Left ventricle myocardium inferior (tissue), 1 donor: ENCODE measurements around the gene CALR3. TPM values are rescaled to one million over a fixed set of nuclear protein-coding genes. Genes with fewer than 3 reads are reported as not detected.
"Not testable (repeated sequence)": the region's sequence is repeated elsewhere in the genome, so short reads cannot be mapped to it uniquely, and the experiment has no call there.

ENCODE experiments used
- DNase-seq: peaks from one replicate; pipeline ENCODE4 v3.0.0-alpha.2; 2020
- H3K27ac ChIP-seq: fragments of 200-600 bp; replicated peaks from 2 replicates; pipeline ENCODE4 v1.8.0; 2021
- H3K27me3 ChIP-seq: fragments of 200-600 bp; 2 replicates; pipeline ENCODE4 v1.8.0; 2021; ENCODE audit warnings: low read depth
- H3K36me3 ChIP-seq: fragments of 200-600 bp; 2 replicates; pipeline ENCODE4 v1.8.0; 2021
- H3K4me1 ChIP-seq: fragments of 200-600 bp; 2 replicates; pipeline ENCODE4 v1.8.0; 2021
- H3K4me3 ChIP-seq: fragments of 200-600 bp; 2 replicates; pipeline ENCODE4 v1.8.0; 2021; ENCODE audit warnings: mild to moderate bottlenecking, moderate library complexity
- H3K9me3 ChIP-seq: fragments of 200-600 bp; replicated peaks from 2 replicates; pipeline ENCODE4 v1.8.0; 2021
- CTCF ChIP-seq: fragments of 200-600 bp; IDR thresholded peaks from 2 replicates; pipeline ENCODE4 v1.8.0; 2021; ENCODE audit warnings: antibody characterized with exemption, mild to moderate bottlenecking, borderline replicate concordance
- intact Hi-C: fragments of 100-400 bp; cut with micrococcal nuclease; formaldehyde crosslinking; loops from one replicate; pipeline ENCODE4 v1.11.0; 2022
- total RNA-seq: library from RNA; stranded (reverse); fragmentation: NEBNext Ultra II Directional; extraction: Animal tissue kit (Norgen Biotek cat#: 25700); gene quantifications from one replicate; pipeline ENCODE4 v1.2.1, GENCODE V29; 2021
- donor health status: DM: no; HTN: yes; CAD: no; lungs with severe emphysema.

Gene CALR3
- total RNA-seq, 1 donor from 2014 or later: not detected

GRCh38 chr19:16473875-16474392 lies 22.0 kb downstream of the CALR3 start:
- intact Hi-C loops: no loop called here
- TF ChIP-seq CTCF: no peak

GRCh38 chr19:16472992-16473391 lies 23.0 kb downstream of the CALR3 start:
- H3K4me1 ChIP-seq: peaks cover 42% of the 10 kb centered on the region
- H3K4me3 ChIP-seq: no peak overlapping the region
- no peak for DNase-seq
- peaks cover 5% of the 10 kb centered on the region for H3K36me3 ChIP-seq
- H3K27ac ChIP-seq: peak overlapping the region; percentile 95
- intact Hi-C loops: no loop called here
- no peaks in the 10 kb centered on the region for H3K27me3 ChIP-seq
- TF ChIP-seq CTCF: no peak
- peaks cover 8% of the 10 kb centered on the region for H3K9me3 ChIP-seq

More at GRCh38 chr19:16473875-16474392, 22.0 kb downstream of the CALR3 start:
- Histone ChIP-seq H3K9me3 (peaks cover 8% of the 10 kb centered on the region), H3K4me1 (peaks cover 33% of the 10 kb centered on the region), H3K27me3 (no peaks in the 10 kb centered on the region), H3K4me3 (no peak overlapping the region), H3K36me3 (peaks cover 3% of the 10 kb centered on the region), H3K27ac (peak overlapping the region; percentile 16)
- DNase-seq: no peak

DNA sequence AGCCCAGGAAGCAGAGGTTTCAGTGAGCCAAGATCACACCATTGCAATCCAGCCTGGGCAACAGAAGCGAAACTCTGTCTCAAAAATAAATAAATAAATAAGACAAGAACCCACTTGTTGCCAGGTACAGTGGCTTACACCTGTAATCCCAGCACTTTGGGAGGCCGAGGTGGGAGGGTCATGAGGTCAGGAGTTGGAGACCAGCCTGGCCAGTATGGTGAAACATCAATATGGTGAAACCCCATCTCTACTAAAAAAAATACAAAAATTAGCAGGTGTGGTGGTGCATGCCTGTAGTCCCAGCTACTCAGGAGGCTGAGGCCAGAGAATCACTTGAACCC lies 23.4 kb downstream of the CALR3 start:
- H3K9me3 ChIP-seq, H3K36me3 ChIP-seq, intact Hi-C loops, H3K27me3 ChIP-seq, DNase-seq: not testable (repeated sequence)
- H3K4me1 ChIP-seq: peaks cover 47% of the 10 kb centered on the region
- peak overlapping the region; percentile 95 for H3K27ac ChIP-seq
- H3K4me3 ChIP-seq: peak overlapping the region; percentile 99

DNA sequence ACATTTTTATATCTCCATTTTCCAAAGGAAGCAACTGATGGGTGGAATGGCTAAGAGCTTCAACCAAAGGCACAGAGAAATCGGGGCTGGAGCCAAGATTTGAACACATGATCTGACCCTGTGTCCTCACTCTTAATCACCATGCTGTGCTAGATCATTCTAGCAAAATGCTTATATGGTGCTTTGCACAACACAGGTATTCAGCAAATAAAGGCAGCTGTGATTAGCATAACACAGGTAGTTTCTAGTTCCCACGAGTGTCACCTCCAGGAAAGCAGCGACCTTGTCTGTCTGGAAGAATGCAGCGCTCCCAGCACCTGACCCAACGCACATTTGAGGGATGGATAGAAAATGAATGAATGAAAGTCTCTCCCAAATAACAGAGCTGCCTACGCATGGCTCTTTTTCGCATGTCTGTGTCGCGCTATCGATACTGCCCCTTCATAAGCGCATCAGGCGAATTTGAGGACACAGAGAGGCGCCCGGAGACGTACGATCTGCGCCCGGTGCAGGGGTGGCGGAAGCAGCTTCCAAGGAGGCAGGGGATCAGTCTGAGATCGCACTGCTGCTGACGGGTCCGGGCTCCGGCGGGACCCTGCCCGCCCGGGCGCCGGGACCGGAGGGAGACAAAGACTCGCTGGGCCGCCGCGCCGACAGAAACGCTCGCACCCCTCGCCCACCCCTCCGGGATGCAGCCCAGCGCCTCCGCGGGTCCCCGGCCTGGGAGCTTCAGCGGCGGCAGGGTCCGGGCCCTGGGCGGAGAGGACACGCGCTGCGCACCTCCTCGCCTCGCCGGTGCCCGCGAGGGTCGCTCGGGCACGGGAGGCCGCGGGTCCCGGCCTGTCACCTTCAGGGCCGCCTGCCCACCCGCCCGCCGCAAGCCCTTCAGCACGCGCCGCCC lies 24.8 kb downstream of the CALR3 start:
- Histone ChIP-seq H3K27ac (peak overlapping the region; percentile 95), H3K36me3 (peaks cover 5% of the 10 kb centered on the region), H3K27me3 (no peaks in the 10 kb centered on the region), H3K4me1 (peaks cover 60% of the 10 kb centered on the region), H3K4me3 (peak overlapping the region; percentile 99), H3K9me3 (peaks cover 8% of the 10 kb centered on the region)
- no peak for DNase-seq
- TF ChIP-seq CTCF: no peak
- intact Hi-C loops: no loop called here

DNA sequence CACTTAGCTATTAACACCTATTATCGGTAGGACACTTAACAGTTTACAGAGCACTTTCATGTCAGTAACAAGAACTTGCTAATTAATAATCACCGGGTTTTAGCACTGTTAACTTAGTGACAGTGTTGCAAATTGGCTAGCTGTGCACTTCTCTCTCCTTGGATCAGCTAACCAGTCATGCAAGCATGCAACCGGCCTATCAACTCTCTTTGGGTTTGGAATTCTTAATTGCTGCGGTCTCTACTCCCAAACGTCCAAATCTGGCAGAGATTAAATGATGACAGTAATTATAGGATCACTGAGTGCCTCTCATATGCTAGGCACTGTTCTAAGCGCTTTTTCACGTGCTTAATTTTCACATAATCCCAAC lies 25.4 kb downstream of the CALR3 start:
- no peak for TF ChIP-seq CTCF
- peaks cover 67% of the 10 kb centered on the region for H3K4me1 ChIP-seq
- intact Hi-C loops: no loop called here

DNA sequence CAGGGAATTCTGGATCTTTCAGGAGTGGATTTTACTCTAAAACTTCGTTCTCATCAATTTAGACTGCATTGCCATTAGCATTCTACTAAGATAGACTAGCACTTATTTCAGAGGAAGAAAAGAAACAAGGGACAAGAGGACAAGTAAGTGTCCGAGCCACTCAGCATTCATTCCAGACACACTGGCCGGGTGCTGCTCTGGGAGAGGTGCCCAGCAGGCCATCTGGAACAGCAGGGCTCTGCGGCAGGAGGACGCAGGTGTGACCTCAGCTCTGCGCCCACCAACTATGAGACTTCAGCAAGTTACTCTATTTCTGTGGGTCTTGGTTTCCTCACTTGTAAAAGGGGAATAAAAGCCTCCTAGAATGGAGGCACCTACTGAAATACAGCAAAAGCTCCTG lies 28.4 kb downstream of the CALR3 start:
- Histone ChIP-seq H3K4me3 (no peak overlapping the region), H3K27ac (peak overlapping the region; percentile 95), H3K36me3 (peaks cover 5% of the 10 kb centered on the region), H3K27me3 (no peaks in the 10 kb centered on the region), H3K9me3 (no peaks in the 10 kb centered on the region), H3K4me1 (peaks cover 96% of the 10 kb centered on the region)
- intact Hi-C loops: no loop called here
- no peak for TF ChIP-seq CTCF
- DNase-seq: peak; percentile 58

More for the DNA sequence above, 25.4 kb downstream of the CALR3 start:
- no peaks in the 10 kb centered on the region for H3K27me3 ChIP-seq
- no peak for DNase-seq
- peaks cover 8% of the 10 kb centered on the region for H3K9me3 ChIP-seq
- peaks cover 5% of the 10 kb centered on the region for H3K36me3 ChIP-seq
- peak overlapping the region; percentile 99 for H3K4me3 ChIP-seq
- peak overlapping the region; percentile 95 for H3K27ac ChIP-seq

DNA sequence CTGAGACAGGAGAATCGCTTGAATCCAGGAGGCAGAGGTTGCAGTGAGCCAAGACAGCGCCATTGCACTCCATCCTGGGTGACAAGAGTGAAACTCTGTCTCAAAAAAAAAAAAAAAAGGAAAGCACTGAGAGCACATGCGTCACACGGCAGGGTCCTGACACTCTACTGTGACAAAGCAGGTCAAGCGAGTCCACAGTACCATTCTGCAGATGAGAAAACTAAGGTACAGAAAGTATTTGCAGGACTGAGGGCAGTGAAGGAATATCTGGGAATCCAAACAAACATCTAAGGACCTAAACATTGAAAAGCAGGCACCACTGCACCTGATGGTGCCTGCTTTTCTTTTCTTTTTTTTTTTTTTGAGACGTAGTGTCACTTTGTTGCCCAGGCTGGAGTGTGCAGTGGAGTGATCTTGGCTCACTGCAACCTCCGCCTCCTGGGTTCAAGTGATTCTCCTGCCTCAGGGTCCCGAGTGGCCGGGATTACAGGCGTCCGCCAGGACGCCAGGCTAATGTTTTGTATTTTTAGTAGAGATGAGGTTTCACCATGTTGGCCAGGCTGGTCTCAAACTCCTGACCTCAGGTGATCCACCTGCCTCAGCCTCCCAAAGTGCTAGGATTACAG lies 29.1 kb downstream of the CALR3 start:
- H3K27ac ChIP-seq: peak overlapping the region; percentile 95

More for the DNA sequence above, 29.1 kb downstream of the CALR3 start:
- H3K9me3 ChIP-seq, H3K36me3 ChIP-seq, H3K27me3 ChIP-seq, intact Hi-C loops, DNase-seq, H3K4me3 ChIP-seq: not testable (repeated sequence)
- peaks cover 97% of the 10 kb centered on the region for H3K4me1 ChIP-seq
